HG03520 (cell line): ENCODE data around the gene CES1.
"Not testable (repeated sequence)": the region's sequence is repeated elsewhere in the genome, so short reads cannot be mapped to it uniquely, and the experiment has no call there.

Experiments
- ATAC-seq: cut with Tn5 transposase; IDR thresholded peaks from one replicate; pipeline ENCODE4 v1.9.1; 2021; ENCODE audit warnings: mild to moderate bottlenecking, moderate library complexity; ENCODE audit not compliant: unreplicated experiment

Gene CES1

GRCh38 chr16:55792934-55793374, 39.9 kb downstream of the CES1 start:
- not testable (repeated sequence) for ATAC-seq

GRCh38 chr16:55791512-55791911, 41.4 kb downstream of the CES1 start:
- not testable (repeated sequence) for ATAC-seq

DNA sequence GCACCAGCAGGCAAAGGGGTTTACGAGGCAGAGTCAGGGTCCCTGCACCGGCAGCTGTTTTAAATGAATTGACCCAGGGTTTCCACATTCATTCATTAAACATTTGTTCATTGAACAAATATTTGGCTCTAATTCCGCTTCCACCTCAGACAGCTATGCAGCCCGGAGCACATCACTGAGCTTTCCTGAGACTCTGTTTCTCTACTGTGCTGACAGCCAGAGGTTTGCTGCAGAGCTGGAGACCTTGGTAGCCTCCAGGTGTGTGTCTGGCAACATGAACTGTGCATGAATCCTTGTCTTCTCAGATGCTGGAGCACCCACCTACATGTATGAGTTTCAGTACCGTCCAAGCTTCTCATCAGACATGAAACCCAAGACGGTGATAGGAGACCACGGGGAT, 42.7 kb downstream of the CES1 start:
- not testable (repeated sequence) for ATAC-seq

GRCh38 chr16:55782793-55783091, 50.2 kb downstream of the CES1 start:
- ATAC-seq: not testable (repeated sequence)

GRCh38 chr16:55782091-55782792, 50.7 kb downstream of the CES1 start:
- not testable (repeated sequence) for ATAC-seq

DNA sequence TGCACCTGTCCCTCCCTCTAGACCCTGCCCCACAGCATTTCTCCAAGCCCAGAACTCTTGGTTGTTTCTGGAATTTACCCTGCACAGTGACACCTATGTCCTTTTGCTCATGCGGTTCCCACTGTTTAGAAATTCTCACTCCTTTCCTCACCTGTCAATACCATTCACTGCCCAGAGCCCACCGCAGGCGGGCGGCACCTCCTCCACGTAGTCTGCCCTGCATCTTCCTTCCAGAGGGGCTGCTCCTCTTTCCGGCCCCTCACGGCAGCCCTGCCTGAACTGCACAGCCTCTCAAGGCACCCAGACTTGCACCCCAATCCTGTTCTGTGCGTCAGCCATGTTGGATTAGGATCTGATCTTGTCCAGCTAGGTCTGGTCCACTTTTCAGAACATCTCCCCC, 51.4 kb downstream of the CES1 start:
- not testable (repeated sequence) for ATAC-seq

DNA sequence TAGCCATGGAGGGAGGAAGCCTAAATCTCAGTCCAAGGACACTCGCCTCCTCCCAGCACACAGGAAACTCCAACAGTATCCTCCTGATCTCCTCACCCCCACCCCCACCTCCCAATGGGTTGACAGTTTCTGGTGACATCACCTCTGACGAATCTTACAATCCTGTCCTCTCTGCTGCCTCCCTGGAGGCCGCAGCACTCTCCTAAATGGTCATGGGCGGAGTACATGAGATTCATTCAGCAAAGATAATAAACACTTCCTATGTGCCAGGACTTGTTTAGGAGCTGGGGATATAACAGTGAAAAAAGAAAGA, 52.8 kb downstream of the CES1 start:
- not testable (repeated sequence) for ATAC-seq

GRCh38 chr16:55779402-55780094, 53.3 kb downstream of the CES1 start:
- no peak for ATAC-seq

DNA sequence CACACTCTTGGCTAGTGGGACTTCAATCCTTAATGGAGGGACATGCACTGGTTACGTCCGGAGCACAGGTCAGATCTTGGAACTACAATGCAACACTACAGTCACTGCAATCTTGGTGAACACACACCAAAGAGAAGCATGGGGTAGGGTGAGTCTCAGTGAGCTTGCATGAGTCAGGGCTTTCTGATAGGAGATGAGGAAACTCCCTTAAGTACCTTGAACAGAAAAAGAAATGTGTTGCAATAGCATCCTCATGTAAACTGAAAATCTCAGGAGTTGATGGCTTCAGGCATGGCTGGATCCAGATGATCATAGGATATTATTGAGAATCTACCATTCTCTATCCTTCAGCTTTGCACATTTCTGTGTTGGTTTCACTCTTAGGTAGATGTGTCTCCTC, 54.1 kb downstream of the CES1 start:
- ATAC-seq: no peak

DNA sequence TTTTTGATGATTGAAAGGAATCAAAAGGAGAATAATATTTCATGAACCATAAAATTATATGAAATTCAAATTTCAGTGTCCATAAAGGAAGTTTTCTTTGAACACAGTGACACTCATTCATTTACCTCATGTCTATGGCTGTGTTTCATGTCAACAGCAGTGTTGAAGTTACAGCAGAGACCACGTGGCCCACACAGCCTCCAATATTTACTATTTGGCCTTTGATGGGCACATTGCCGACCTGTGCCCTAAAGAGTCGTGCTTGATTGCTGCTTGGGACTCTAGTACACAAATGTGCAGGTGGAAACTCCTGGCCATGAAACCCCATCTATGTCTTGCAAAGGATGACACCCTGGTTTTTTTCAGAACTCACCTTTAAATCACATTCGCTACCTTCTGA, 57.0 kb downstream of the CES1 start:
- ATAC-seq: no peak

GRCh38 chr16:55773859-55774549, 58.9 kb downstream of the CES1 start:
- ATAC-seq: no peak

- ATAC-seq: no peak
These were observed 67.7 kb downstream of the CES1 start for GRCh38 chr16:55765161-55765560.

GRCh38 chr16:55760310-55761001, 72.4 kb downstream of the CES1 start:
- no peak for ATAC-seq

- ATAC-seq: not testable (repeated sequence)
These were observed 73.0 kb downstream of the CES1 start for GRCh38 chr16:55759965-55760309.

DNA sequence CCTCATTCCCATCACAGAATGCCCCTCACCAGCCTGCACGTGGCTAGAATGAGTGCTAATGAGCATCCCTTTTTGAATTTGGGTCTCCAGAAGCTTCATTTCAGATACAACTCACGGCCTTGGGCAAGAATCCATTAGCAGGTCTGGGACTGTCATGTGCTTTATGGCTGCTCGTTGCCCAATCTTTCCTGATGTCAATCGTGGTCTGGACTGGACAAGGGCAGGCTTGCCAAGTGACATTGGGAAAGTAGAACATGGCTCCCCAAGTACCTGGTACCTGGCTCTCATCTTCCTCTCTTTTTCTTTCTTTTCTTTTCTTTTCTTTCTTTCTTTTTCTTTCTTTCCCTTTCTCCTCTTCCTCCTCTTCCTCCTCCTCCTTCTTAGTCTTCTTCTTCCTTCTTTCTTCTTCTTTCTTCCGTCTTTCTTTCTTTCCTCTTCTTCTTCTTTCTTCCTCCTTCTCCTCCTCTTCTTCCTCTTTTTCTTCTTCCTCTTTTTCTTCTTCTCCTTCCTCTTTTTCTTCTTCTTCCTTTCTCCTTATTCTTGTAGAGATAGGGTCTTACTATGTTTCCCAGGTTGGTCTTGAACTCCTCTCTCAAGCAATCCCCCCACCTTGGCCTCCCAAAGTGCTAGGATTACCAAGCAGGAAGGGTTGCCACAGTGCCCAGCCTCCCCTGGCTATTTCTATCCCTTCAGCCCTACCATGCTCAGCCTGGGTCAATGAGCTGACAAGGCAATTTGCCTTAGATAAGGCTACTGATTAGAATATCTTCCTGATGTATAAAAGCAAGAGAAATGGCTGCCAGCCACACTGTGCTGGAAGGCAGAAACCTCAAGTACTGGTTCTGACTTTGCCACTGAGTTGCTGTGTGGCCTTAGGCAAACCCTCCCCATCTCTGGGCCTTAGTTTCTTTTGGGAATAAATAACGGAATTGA, 75.0 kb downstream of the CES1 start:
- not testable (repeated sequence) for ATAC-seq

DNA sequence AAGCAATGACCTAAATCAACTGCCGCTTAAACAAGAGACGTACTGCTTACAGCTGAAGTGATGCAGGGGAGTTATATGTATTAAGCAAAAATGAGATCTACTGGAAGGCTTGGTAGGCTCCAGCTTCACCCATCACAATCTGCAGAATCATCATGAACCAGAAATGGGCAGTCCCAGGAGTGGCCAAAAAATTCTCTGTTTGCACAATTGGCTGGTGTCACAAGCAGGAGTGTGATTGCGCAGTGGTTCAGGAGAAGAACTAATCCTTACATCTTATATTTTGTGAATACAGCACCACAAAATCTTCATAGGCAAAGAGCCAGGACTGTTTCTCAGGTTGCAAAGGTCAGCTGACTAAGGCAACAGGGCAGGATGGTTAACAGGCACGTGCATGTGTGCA, 75.9 kb downstream of the CES1 start:
- no peak for ATAC-seq

- ATAC-seq: no peak
These were observed 78.8 kb downstream of the CES1 start for GRCh38 chr16:55754056-55754455.

DNA sequence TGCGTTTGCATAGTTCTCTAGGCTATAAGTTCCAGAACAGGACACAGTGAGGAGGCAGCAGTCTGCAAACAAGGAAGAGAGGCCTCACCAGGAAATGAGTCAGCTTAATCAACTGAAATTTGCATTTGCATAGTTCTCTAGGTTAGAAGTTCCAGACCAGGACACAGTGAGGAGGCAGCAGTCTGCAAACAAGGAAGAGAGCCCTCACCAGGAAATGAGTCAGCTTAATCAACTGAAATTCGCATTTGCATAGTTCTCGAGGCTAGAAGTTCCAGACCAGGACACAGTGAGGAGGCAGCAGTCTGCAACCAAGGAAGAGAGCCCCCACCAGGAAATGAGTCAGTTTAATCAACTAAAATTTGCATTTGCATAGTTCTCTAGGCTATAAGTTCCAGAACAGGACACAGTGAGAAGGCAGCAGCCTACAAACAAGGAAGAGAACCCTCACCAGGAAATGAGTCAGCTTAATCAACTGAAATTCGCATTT, 79.7 kb downstream of the CES1 start:
- not testable (repeated sequence) for ATAC-seq
